HEK293 (cell line): ENCODE measurements around the gene SPATA4.

ENCODE experiments used
- FEZF1 ChIP-seq: fragments of 450-650 bp; formaldehyde crosslinking; IDR thresholded peaks from 2 replicates; pipeline ENCODE4 v1.5.1; 2016; ENCODE audit warnings: missing biosample characterization, missing genetic modification characterization
- GLIS2 ChIP-seq: fragments of 450-650 bp; formaldehyde crosslinking; IDR thresholded peaks from 2 replicates; pipeline ENCODE4 v1.5.1; 2016; ENCODE audit warnings: missing biosample characterization, missing genetic modification characterization
- KLF1 ChIP-seq: fragments of 450-650 bp; formaldehyde crosslinking; IDR thresholded peaks from 2 replicates; pipeline ENCODE4 v1.5.1; 2016; ENCODE audit warnings: missing biosample characterization, missing genetic modification characterization
- MEIS1 ChIP-seq: sonication (generic); formaldehyde crosslinking; IDR thresholded peaks from 2 replicates; pipeline ENCODE4 v1.8.1; 2022; ENCODE audit warnings: missing genetic modification reagents, mild to moderate bottlenecking, borderline replicate concordance
- TCF7L2 ChIP-seq: IDR thresholded peaks from 2 replicates; pipeline ENCODE4 v1.6.1; 2011; ENCODE audit warnings: low read depth, mild to moderate bottlenecking, inconsistent platforms, low read length, moderate library complexity, borderline replicate concordance
- ZBTB17 ChIP-seq: fragments of 450-650 bp; formaldehyde crosslinking; IDR thresholded peaks from 2 replicates; pipeline ENCODE4 v1.5.1; 2016; ENCODE audit warnings: missing biosample characterization, missing genetic modification characterization
- ZBTB20 ChIP-seq: fragments of 450-650 bp; formaldehyde crosslinking; IDR thresholded peaks from 2 replicates; pipeline ENCODE4 v1.5.1; 2016; ENCODE audit warnings: missing biosample characterization, missing genetic modification characterization
- ZFHX2 ChIP-seq: fragments of 450-650 bp; formaldehyde crosslinking; conservative IDR thresholded peaks from 2 replicates; pipeline ENCODE4 v1.5.1; 2016; ENCODE audit warnings: missing biosample characterization, missing genetic modification characterization
- ZFP3 ChIP-seq: fragments of 450-650 bp; formaldehyde crosslinking; IDR thresholded peaks from 2 replicates; pipeline ENCODE4 v1.5.1; 2016; ENCODE audit warnings: low read depth, missing biosample characterization, missing genetic modification characterization
- ZNF211 ChIP-seq: fragments of 450-650 bp; formaldehyde crosslinking; IDR thresholded peaks from 2 replicates; pipeline ENCODE4 v1.5.1; 2016; ENCODE audit warnings: low read depth, missing biosample characterization, missing genetic modification characterization
- ZNF239 ChIP-seq: fragments of 450-650 bp; formaldehyde crosslinking; IDR thresholded peaks from 2 replicates; pipeline ENCODE4 v1.5.1; 2016; ENCODE audit warnings: missing biosample characterization, missing genetic modification characterization
- ZNF248 ChIP-seq: fragments of 450-650 bp; formaldehyde crosslinking; IDR thresholded peaks from 2 replicates; pipeline ENCODE4 v1.5.1; 2017; ENCODE audit warnings: missing biosample characterization, missing genetic modification characterization
- ZNF394 ChIP-seq: fragments of 450-650 bp; formaldehyde crosslinking; IDR thresholded peaks from 2 replicates; pipeline ENCODE4 v1.5.1; 2016; ENCODE audit warnings: missing biosample characterization, missing genetic modification characterization, mild to moderate bottlenecking, moderate library complexity, borderline replicate concordance
- ZNF529 ChIP-seq: fragments of 450-650 bp; formaldehyde crosslinking; IDR thresholded peaks from 2 replicates; pipeline ENCODE4 v1.5.1; 2017; ENCODE audit warnings: missing genetic modification characterization, missing biosample characterization; ENCODE audit not compliant: insufficient replicate concordance
- ZNF571 ChIP-seq: fragments of 450-650 bp; formaldehyde crosslinking; IDR thresholded peaks from 2 replicates; pipeline ENCODE4 v1.5.0; 2017; ENCODE audit warnings: missing biosample characterization, missing genetic modification characterization
- ZNF677 ChIP-seq: fragments of 450-650 bp; IDR thresholded peaks from 2 replicates; pipeline ENCODE4 v1.5.0; 2018; ENCODE audit warnings: missing biosample characterization, mild to moderate bottlenecking, missing genetic modification characterization, moderate library complexity
- ZNF707 ChIP-seq: fragments of 450-650 bp; formaldehyde crosslinking; IDR thresholded peaks from 2 replicates; pipeline ENCODE4 v1.5.1; 2016; ENCODE audit warnings: missing biosample characterization, missing genetic modification characterization
- TF ChIP-seq, protein P1 (sequence below): fragments of 450-650 bp; formaldehyde crosslinking; IDR thresholded peaks from 2 replicates; pipeline ENCODE4 v1.5.1; 2016; ENCODE audit warnings: missing biosample characterization, missing genetic modification characterization, borderline replicate concordance
- TF ChIP-seq, protein P2 (sequence below): fragments of 450-650 bp; formaldehyde crosslinking; IDR thresholded peaks from 2 replicates; pipeline ENCODE4 v1.5.1; 2016; ENCODE audit warnings: missing biosample characterization, missing genetic modification characterization
- TF ChIP-seq, protein P3 (sequence below): fragments of 450-650 bp; formaldehyde crosslinking; IDR thresholded peaks from 2 replicates; pipeline ENCODE4 v1.5.1; 2016; ENCODE audit warnings: missing biosample characterization, missing genetic modification characterization
- TF ChIP-seq, protein P4 (sequence below): fragments of 450-650 bp; formaldehyde crosslinking; IDR thresholded peaks from 2 replicates; pipeline ENCODE4 v1.5.1; 2016; ENCODE audit warnings: missing biosample characterization, missing genetic modification characterization
- TF ChIP-seq, protein P5 (sequence below): fragments of 450-650 bp; IDR thresholded peaks from 2 replicates; pipeline ENCODE4 v1.5.1; 2018; ENCODE audit warnings: missing biosample characterization, mild to moderate bottlenecking, missing genetic modification characterization

The SPATA4 gene

DNA sequence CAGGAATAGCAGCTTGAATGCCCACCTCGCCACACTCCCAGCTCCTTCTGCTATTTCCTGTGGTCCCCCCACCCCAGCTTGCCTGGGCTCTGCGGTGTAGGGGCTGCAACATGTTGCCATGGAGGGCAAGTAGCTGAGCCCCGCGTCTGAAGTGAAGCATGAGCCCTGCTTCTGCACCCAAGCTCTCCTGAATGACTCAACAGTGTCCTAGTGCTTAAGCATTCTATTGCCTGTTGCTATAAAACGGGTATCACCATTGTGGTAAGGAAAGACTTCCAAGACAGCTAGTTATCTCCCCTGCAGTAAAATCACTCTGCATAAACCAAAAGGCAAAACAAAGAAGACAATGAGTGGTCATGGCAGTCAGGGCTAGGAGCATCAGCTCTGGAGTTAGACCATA lies 31.4 kb upstream of the SPATA4 start (continued):
- TF ChIP-seq, protein P1, sequence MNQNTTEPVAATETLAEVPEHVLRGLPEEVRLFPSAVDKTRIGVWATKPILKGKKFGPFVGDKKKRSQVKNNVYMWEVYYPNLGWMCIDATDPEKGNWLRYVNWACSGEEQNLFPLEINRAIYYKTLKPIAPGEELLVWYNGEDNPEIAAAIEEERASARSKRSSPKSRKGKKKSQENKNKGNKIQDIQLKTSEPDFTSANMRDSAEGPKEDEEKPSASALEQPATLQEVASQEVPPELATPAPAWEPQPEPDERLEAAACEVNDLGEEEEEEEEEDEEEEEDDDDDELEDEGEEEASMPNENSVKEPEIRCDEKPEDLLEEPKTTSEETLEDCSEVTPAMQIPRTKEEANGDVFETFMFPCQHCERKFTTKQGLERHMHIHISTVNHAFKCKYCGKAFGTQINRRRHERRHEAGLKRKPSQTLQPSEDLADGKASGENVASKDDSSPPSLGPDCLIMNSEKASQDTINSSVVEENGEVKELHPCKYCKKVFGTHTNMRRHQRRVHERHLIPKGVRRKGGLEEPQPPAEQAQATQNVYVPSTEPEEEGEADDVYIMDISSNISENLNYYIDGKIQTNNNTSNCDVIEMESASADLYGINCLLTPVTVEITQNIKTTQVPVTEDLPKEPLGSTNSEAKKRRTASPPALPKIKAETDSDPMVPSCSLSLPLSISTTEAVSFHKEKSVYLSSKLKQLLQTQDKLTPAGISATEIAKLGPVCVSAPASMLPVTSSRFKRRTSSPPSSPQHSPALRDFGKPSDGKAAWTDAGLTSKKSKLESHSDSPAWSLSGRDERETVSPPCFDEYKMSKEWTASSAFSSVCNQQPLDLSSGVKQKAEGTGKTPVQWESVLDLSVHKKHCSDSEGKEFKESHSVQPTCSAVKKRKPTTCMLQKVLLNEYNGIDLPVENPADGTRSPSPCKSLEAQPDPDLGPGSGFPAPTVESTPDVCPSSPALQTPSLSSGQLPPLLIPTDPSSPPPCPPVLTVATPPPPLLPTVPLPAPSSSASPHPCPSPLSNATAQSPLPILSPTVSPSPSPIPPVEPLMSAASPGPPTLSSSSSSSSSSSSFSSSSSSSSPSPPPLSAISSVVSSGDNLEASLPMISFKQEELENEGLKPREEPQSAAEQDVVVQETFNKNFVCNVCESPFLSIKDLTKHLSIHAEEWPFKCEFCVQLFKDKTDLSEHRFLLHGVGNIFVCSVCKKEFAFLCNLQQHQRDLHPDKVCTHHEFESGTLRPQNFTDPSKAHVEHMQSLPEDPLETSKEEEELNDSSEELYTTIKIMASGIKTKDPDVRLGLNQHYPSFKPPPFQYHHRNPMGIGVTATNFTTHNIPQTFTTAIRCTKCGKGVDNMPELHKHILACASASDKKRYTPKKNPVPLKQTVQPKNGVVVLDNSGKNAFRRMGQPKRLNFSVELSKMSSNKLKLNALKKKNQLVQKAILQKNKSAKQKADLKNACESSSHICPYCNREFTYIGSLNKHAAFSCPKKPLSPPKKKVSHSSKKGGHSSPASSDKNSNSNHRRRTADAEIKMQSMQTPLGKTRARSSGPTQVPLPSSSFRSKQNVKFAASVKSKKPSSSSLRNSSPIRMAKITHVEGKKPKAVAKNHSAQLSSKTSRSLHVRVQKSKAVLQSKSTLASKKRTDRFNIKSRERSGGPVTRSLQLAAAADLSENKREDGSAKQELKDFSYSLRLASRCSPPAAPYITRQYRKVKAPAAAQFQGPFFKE (tag by site-specific recombination), result no peak
- no peak for TF ChIP-seq GLIS2
- TF ChIP-seq ZBTB20, result no peak
- TF ChIP-seq, protein P2, sequence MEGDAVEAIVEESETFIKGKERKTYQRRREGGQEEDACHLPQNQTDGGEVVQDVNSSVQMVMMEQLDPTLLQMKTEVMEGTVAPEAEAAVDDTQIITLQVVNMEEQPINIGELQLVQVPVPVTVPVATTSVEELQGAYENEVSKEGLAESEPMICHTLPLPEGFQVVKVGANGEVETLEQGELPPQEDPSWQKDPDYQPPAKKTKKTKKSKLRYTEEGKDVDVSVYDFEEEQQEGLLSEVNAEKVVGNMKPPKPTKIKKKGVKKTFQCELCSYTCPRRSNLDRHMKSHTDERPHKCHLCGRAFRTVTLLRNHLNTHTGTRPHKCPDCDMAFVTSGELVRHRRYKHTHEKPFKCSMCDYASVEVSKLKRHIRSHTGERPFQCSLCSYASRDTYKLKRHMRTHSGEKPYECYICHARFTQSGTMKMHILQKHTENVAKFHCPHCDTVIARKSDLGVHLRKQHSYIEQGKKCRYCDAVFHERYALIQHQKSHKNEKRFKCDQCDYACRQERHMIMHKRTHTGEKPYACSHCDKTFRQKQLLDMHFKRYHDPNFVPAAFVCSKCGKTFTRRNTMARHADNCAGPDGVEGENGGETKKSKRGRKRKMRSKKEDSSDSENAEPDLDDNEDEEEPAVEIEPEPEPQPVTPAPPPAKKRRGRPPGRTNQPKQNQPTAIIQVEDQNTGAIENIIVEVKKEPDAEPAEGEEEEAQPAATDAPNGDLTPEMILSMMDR, result no peak
- TF ChIP-seq FEZF1, result no peak
- no peak for TF ChIP-seq ZNF677 (tag by site-specific recombination)
- TF ChIP-seq ZNF571 (tag by site-specific recombination), result no peak
- TF ChIP-seq ZFHX2 (tag by site-specific recombination), result no peak
- TF ChIP-seq, protein P3, sequence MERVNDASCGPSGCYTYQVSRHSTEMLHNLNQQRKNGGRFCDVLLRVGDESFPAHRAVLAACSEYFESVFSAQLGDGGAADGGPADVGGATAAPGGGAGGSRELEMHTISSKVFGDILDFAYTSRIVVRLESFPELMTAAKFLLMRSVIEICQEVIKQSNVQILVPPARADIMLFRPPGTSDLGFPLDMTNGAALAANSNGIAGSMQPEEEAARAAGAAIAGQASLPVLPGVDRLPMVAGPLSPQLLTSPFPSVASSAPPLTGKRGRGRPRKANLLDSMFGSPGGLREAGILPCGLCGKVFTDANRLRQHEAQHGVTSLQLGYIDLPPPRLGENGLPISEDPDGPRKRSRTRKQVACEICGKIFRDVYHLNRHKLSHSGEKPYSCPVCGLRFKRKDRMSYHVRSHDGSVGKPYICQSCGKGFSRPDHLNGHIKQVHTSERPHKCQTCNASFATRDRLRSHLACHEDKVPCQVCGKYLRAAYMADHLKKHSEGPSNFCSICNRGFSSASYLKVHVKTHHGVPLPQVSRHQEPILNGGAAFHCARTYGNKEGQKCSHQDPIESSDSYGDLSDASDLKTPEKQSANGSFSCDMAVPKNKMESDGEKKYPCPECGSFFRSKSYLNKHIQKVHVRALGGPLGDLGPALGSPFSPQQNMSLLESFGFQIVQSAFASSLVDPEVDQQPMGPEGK (tag by site-specific recombination), result 0 out of 2 replicates have a peak, but pooled peaks have one; percentile 31
- no peak for TF ChIP-seq TCF7L2
- TF ChIP-seq ZFP3 (tag by site-specific recombination), result no peak
- no peak for TF ChIP-seq MEIS1 (CRISPR knock-in tag)
- TF ChIP-seq ZNF529 (tag by site-specific recombination), result no peak
- no peak for TF ChIP-seq ZNF707
- TF ChIP-seq, protein P4, sequence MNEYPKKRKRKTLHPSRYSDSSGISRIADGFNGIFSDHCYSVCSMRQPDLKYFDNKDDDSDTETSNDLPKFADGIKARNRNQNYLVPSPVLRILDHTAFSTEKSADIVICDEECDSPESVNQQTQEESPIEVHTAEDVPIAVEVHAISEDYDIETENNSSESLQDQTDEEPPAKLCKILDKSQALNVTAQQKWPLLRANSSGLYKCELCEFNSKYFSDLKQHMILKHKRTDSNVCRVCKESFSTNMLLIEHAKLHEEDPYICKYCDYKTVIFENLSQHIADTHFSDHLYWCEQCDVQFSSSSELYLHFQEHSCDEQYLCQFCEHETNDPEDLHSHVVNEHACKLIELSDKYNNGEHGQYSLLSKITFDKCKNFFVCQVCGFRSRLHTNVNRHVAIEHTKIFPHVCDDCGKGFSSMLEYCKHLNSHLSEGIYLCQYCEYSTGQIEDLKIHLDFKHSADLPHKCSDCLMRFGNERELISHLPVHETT (tag by site-specific recombination), result no peak
- no peak for TF ChIP-seq ZNF394 (tag by site-specific recombination)
- TF ChIP-seq, protein P5, sequence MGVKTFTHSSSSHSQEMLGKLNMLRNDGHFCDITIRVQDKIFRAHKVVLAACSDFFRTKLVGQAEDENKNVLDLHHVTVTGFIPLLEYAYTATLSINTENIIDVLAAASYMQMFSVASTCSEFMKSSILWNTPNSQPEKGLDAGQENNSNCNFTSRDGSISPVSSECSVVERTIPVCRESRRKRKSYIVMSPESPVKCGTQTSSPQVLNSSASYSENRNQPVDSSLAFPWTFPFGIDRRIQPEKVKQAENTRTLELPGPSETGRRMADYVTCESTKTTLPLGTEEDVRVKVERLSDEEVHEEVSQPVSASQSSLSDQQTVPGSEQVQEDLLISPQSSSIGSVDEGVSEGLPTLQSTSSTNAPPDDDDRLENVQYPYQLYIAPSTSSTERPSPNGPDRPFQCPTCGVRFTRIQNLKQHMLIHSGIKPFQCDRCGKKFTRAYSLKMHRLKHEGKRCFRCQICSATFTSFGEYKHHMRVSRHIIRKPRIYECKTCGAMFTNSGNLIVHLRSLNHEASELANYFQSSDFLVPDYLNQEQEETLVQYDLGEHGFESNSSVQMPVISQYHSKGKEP (tag by site-specific recombination), result no peak
- TF ChIP-seq ZNF248 (tag by site-specific recombination), result no peak
- TF ChIP-seq ZNF211 (tag by site-specific recombination), result no peak
- 0 out of 2 replicates have a peak, but pooled peaks have one; percentile 20 for TF ChIP-seq ZBTB17 (tag by site-specific recombination)
- no peak for TF ChIP-seq ZNF239 (tag by site-specific recombination)
- no peak for TF ChIP-seq KLF1 (tag by site-specific recombination)
